ENCODE results near the gene FBXL19. TPM values are rescaled to one million over a fixed set of nuclear protein-coding genes. Genes with fewer than 3 reads are reported as not detected.

FBXL19 gene
- total RNA-seq, 1 experiment from 2014 or later = 84.3 TPM

DNA sequence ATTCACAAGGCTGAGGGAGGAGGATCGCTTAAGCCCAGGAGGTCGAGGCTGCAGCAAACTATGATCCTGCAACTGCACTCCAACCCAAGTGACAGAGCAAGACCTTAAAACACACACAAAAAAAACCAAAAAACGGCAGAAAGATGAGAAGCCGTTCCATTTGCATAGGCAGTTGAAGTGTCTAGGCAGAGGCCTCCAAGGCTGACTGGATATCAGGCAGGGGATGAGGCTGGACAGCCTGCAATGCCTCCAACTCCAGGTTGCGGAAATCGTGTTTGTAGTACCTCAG, 2.0 kb upstream of the FBXL19 start (continued):
- TF ChIP-seq ZNF317 (CRISPR knock-in tag; IDR thresholded peaks at IDR 0.05; ENCODE audit: borderline replicate concordance, low read depth) = no peak

- H3K27ac Mint-ChIP-seq = peak overlapping the region; percentile 99
- no peaks in the 10 kb centered on the region; the same call in 1 of the 2 replicates for H3K27me3 Mint-ChIP-seq (ENCODE audit: low read depth)
- peaks cover 17% of the 10 kb centered on the region for H3K4me1 Mint-ChIP-seq
- peaks cover 9% of the 10 kb centered on the region; the same call in 1 of the 2 replicates for H3K36me3 Mint-ChIP-seq
- peak overlapping the region; percentile 99 for H3K4me3 Mint-ChIP-seq
- ChIA-PET CTCF (interaction anchor here (0.7 to 1.8 kb wide), 2 partner anchors 20 to 77 kb away, joined by 3 to 10 read pairs; no protein-coding TSS in a partner anchor), POLR2A (interaction anchor here (0.9 kb wide), 1 partner anchor 21 kb away, joined by 3 read pairs; no protein-coding TSS in a partner anchor)
- no peaks in the 10 kb centered on the region for H3K9me3 Mint-ChIP-seq
- ATAC-seq (peak; percentile 25), DNase-seq (ENCODE audit: low spot score) (peak; percentile 98)
- TF ChIP-seq USF2 (CRISPR knock-in tag; IDR thresholded peaks at IDR 0.05) = peak; percentile 14; the same call in 1 of the 2 replicates
- TF ChIP-seq, protein P1, sequence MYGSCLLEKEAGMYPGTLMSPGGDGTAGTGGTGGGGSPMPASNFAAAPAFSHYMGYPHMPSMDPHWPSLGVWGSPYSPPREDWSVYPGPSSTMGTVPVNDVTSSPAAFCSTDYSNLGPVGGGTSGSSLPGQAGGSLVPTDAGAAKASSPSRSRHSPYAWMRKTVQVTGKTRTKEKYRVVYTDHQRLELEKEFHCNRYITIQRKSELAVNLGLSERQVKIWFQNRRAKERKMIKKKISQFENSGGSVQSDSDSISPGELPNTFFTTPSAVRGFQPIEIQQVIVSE (CRISPR knock-in tag; IDR thresholded peaks at IDR 0.05; ENCODE audit: borderline replicate concordance) = no peak
- peak; percentile 98 for TF ChIP-seq GTF2I (CRISPR knock-in tag; conservative IDR thresholded peaks at IDR 0.05)
- TF ChIP-seq, protein P2, sequence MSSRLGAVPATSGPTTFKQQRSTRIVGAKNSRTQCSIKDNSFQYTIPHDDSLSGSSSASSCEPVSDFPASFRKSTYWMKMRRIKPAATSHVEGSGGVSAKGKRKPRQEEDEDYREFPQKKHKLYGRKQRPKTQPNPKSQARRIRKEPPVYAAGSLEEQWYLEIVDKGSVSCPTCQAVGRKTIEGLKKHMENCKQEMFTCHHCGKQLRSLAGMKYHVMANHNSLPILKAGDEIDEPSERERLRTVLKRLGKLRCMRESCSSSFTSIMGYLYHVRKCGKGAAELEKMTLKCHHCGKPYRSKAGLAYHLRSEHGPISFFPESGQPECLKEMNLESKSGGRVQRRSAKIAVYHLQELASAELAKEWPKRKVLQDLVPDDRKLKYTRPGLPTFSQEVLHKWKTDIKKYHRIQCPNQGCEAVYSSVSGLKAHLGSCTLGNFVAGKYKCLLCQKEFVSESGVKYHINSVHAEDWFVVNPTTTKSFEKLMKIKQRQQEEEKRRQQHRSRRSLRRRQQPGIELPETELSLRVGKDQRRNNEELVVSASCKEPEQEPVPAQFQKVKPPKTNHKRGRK (CRISPR knock-in tag; IDR thresholded peaks at IDR 0.05; ENCODE audit: borderline replicate concordance) = no peak
- TF ChIP-seq ZBTB43 (CRISPR knock-in tag; IDR thresholded peaks at IDR 0.05) = no peak
- TF ChIP-seq ZNF532 (CRISPR knock-in tag; IDR thresholded peaks at IDR 0.05; ENCODE audit: borderline replicate concordance) = no peak
- TF ChIP-seq, protein P3, sequence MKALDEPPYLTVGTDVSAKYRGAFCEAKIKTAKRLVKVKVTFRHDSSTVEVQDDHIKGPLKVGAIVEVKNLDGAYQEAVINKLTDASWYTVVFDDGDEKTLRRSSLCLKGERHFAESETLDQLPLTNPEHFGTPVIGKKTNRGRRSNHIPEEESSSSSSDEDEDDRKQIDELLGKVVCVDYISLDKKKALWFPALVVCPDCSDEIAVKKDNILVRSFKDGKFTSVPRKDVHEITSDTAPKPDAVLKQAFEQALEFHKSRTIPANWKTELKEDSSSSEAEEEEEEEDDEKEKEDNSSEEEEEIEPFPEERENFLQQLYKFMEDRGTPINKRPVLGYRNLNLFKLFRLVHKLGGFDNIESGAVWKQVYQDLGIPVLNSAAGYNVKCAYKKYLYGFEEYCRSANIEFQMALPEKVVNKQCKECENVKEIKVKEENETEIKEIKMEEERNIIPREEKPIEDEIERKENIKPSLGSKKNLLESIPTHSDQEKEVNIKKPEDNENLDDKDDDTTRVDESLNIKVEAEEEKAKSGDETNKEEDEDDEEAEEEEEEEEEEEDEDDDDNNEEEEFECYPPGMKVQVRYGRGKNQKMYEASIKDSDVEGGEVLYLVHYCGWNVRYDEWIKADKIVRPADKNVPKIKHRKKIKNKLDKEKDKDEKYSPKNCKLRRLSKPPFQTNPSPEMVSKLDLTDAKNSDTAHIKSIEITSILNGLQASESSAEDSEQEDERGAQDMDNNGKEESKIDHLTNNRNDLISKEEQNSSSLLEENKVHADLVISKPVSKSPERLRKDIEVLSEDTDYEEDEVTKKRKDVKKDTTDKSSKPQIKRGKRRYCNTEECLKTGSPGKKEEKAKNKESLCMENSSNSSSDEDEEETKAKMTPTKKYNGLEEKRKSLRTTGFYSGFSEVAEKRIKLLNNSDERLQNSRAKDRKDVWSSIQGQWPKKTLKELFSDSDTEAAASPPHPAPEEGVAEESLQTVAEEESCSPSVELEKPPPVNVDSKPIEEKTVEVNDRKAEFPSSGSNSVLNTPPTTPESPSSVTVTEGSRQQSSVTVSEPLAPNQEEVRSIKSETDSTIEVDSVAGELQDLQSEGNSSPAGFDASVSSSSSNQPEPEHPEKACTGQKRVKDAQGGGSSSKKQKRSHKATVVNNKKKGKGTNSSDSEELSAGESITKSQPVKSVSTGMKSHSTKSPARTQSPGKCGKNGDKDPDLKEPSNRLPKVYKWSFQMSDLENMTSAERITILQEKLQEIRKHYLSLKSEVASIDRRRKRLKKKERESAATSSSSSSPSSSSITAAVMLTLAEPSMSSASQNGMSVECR (CRISPR knock-in tag; IDR thresholded peaks at IDR 0.05; ENCODE audit: borderline replicate concordance) = no peak
- peak; percentile 54; the same call in 1 of the 2 replicates for TF ChIP-seq GABPB1 (CRISPR knock-in tag; IDR thresholded peaks at IDR 0.05)
- no peak for TF ChIP-seq ELF4 (CRISPR knock-in tag; IDR thresholded peaks at IDR 0.05; ENCODE audit: low read depth)
- peak; percentile 62; the same call in 1 of the 2 replicates for TF ChIP-seq FOXK1 (CRISPR knock-in tag; IDR thresholded peaks at IDR 0.05)
- peak; percentile 67 for TF ChIP-seq PRDM15 (CRISPR knock-in tag; IDR thresholded peaks at IDR 0.05)
- no peak for TF ChIP-seq PRRX2 (CRISPR knock-in tag; IDR thresholded peaks at IDR 0.05)
- no peak; the same call in 1 of the 2 replicates for TF ChIP-seq SP1 (CRISPR knock-in tag; conservative IDR thresholded peaks at IDR 0.05)
- no peak for TF ChIP-seq NFATC4 (CRISPR knock-in tag; IDR thresholded peaks at IDR 0.05)
- TF ChIP-seq ZNF263 (CRISPR knock-in tag; IDR thresholded peaks at IDR 0.05; ENCODE audit: low read depth) = no peak
- TF ChIP-seq ZNF138 (CRISPR knock-in tag; conservative IDR thresholded peaks at IDR 0.05) = no peak
- TF ChIP-seq NFE2L1 (CRISPR knock-in tag; IDR thresholded peaks at IDR 0.05) = no peak
Measured at GRCh38 chr16:30921748-30922419, 1.5 kb upstream of the FBXL19 start.

All from WTC11 (cell line).